Neural progenitor cell (in vitro differentiated cells): Measurements from ENCODE around the gene BEST3.

Source experiments
- EZH2 ChIP-seq: fragments of 200-600 bp; sonication (generic); IDR thresholded peaks from 2 replicates; pipeline ENCODE4 v1.6.1; 2017; ENCODE audit warnings: antibody characterized with exemption, mild to moderate bottlenecking, moderate library complexity
- EZH2phosphoT487 ChIP-seq: fragments of 200-600 bp; sonication (generic); IDR thresholded peaks from 2 replicates; pipeline ENCODE4 v1.6.1; 2017; ENCODE audit warnings: antibody characterized with exemption
- TF ChIP-seq, protein P1 (sequence below): fragments of 200-600 bp; sonication (generic); IDR thresholded peaks from 2 replicates; pipeline ENCODE4 v1.5.1; 2017; ENCODE audit warnings: antibody characterized with exemption, mild to moderate bottlenecking

DNA sequence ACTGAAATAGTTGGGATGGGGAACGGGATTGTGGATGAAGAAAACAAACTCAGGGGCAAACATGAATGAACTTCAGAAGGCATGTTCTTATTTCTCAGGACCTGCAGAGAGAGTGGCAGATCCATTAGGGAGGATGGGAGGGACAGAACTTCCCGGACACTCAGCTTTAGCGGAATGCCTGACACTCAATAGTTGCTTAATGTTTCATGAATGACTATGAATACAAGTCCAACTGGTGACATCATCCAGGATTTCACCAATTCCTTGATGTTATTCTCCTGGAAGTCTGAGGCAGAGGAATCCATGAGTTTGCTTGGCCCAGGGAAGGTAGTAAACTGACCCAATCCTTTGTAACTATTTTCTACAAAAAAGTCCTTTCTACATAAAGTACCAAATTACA, 50.6 kb downstream of the BEST3 start:
- TF ChIP-seq, protein P1, sequence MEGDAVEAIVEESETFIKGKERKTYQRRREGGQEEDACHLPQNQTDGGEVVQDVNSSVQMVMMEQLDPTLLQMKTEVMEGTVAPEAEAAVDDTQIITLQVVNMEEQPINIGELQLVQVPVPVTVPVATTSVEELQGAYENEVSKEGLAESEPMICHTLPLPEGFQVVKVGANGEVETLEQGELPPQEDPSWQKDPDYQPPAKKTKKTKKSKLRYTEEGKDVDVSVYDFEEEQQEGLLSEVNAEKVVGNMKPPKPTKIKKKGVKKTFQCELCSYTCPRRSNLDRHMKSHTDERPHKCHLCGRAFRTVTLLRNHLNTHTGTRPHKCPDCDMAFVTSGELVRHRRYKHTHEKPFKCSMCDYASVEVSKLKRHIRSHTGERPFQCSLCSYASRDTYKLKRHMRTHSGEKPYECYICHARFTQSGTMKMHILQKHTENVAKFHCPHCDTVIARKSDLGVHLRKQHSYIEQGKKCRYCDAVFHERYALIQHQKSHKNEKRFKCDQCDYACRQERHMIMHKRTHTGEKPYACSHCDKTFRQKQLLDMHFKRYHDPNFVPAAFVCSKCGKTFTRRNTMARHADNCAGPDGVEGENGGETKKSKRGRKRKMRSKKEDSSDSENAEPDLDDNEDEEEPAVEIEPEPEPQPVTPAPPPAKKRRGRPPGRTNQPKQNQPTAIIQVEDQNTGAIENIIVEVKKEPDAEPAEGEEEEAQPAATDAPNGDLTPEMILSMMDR, result no peak
- TF ChIP-seq EZH2 (no peak), EZH2phosphoT487 (no peak)
